Measurements from ENCODE around the gene IL1A. TPM values are rescaled to one million over a fixed set of nuclear protein-coding genes. Genes with fewer than 3 reads are reported as not detected.

The IL1A gene
- total and polyA plus RNA-seq, 4 donors: 0.55 to 0.99 (median 0.57) TPM

DNA sequence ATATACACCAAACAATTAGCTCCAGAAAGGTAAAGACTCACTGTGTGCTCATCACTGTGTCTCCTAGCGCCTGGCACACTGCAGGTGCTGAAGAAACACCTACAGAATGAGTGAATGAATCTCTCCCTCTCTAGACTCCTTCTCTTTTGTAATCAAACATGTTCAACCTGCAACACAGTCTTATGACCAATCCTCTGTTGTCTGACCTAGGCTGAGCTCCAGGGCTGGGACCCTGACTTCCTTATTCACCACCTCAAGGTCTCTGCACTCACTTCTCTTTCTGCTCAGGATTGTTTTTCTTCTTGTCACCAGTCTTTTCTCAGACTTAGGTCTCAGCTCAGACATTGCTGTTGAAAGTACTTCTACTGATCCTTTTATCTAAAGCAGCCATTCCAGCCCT lies 29.7 kb downstream of the IL1A start:
- no peaks in the 10 kb centered on the region for H3K27me3 ChIP-seq (ENCODE audit: control insufficient read depth, insufficient read depth, low read length)

DNA sequence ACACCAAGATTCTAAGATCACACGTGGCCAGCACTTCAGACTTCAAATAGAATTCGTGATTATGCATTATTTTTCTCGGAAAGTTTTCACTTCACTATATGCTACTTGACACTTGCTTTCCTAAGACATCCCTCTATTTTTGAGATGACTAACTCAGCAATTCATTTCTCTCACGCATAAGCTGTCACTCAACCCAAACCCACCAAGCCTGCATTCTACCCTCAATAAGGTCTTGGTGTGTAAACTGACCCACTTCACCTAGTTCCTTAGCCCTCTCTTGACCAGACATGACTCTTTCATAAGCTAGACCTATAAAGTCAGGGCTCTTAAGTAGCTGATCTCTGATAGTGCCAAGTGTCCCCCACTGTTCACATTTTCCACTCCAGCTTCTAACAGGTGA lies 31.6 kb downstream of the IL1A start:
- Histone ChIP-seq H3K27me3 (ENCODE audit: control insufficient read depth, insufficient read depth, low read length) (no peaks in the 10 kb centered on the region), H3K27ac (ENCODE audit: low read depth, low read length) (no peak overlapping the region), H3K9me3 (ENCODE audit: control insufficient read depth, insufficient read depth, low read length) (no peaks in the 10 kb centered on the region), H3K36me3 (ENCODE audit: control insufficient read depth, insufficient read depth, low read length) (no peaks in the 10 kb centered on the region), H3K4me3 (ENCODE audit: low read depth, low read length) (no peak overlapping the region), H3K4me1 (ENCODE audit: control insufficient read depth, insufficient read depth, low read length) (no peaks in the 10 kb centered on the region)
- WGBS (ENCODE audit: insufficient coverage): 91% methylated on average over 4 of the region's 4 CpGs
- no peak for DNase-seq (ENCODE audit: low read depth in 4 of 6, low spot score in 6 of 6)

More for the DNA sequence above, 29.7 kb downstream of the IL1A start:
- Histone ChIP-seq H3K36me3 (ENCODE audit: control insufficient read depth, insufficient read depth, low read length) (no peaks in the 10 kb centered on the region), H3K4me1 (ENCODE audit: control insufficient read depth, insufficient read depth, low read length) (no peaks in the 10 kb centered on the region), H3K9me3 (ENCODE audit: control insufficient read depth, insufficient read depth, low read length) (no peaks in the 10 kb centered on the region), H3K4me3 (ENCODE audit: low read depth, low read length) (no peak overlapping the region), H3K27ac (ENCODE audit: low read depth, low read length) (no peak overlapping the region)
- DNase-seq (ENCODE audit: low read depth in 4 of 6, low spot score in 6 of 6): no peak
- WGBS (ENCODE audit: insufficient coverage): 100% methylated on average over 1 of the region's 1 CpG

DNA sequence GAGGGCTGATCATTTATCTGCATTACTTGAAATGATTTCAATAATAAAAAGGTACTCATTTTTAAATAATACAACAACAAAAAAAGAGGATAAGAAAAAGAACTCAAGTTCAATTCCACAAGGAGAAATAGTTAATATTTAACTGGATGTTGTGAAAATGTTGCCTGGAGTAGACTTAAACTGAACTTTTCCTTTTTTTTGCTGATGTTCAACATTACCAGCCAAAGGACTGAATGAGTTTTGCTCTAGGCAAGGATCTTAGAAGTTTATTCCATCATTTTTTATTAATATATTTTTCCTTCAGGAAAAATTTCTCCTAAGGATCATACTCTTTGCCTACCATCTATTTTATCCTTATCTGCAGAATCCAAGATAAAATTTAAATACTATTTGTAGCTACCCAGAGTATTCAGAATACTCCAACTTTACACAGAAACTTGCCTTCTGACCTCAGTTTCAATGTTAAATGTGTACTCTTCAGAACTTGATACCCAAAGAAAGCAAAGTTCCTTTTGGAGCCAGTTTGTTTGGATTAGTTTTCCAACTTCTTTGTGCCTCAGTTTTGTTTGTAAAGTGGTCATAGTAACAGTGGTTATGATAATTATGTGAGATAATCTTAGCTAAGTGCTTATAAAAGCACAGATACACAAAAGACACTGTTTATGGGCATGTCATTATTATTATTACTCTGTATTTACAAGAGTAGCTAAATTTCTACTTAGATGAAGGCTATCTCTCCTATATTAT lies 32.7 kb downstream of the IL1A start:
- DNase-seq (ENCODE audit: low read depth in 4 of 6, low spot score in 6 of 6): no peak
- Histone ChIP-seq H3K36me3 (ENCODE audit: control insufficient read depth, insufficient read depth, low read length) (no peaks in the 10 kb centered on the region), H3K27ac (ENCODE audit: low read depth, low read length) (no peak overlapping the region), H3K4me1 (ENCODE audit: control insufficient read depth, insufficient read depth, low read length) (no peaks in the 10 kb centered on the region), H3K27me3 (ENCODE audit: control insufficient read depth, insufficient read depth, low read length) (no peaks in the 10 kb centered on the region), H3K4me3 (ENCODE audit: low read depth, low read length) (no peak overlapping the region), H3K9me3 (ENCODE audit: control insufficient read depth, insufficient read depth, low read length) (no peaks in the 10 kb centered on the region)

DNA sequence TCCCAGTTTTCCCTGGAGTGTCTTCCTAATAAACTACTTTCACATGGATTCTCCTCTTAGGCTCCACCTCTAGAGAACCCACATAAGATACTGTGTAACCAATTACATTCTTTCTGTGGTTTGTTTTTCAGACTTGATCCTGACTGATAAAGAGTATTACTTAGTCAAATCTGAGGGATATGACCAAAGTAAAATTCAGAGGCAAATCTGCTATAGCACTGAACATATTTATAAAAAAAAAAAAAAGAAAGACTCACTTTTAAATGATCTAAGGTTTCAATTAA lies 33.8 kb downstream of the IL1A start:
- Histone ChIP-seq H3K27ac (ENCODE audit: low read depth, low read length) (no peak overlapping the region), H3K9me3 (ENCODE audit: control insufficient read depth, insufficient read depth, low read length) (no peaks in the 10 kb centered on the region), H3K36me3 (ENCODE audit: control insufficient read depth, insufficient read depth, low read length) (no peaks in the 10 kb centered on the region), H3K27me3 (ENCODE audit: control insufficient read depth, insufficient read depth, low read length) (no peaks in the 10 kb centered on the region), H3K4me1 (ENCODE audit: control insufficient read depth, insufficient read depth, low read length) (no peaks in the 10 kb centered on the region), H3K4me3 (ENCODE audit: low read depth, low read length) (no peak overlapping the region)
- no peak for DNase-seq (ENCODE audit: low read depth in 4 of 6, low spot score in 6 of 6)

DNA sequence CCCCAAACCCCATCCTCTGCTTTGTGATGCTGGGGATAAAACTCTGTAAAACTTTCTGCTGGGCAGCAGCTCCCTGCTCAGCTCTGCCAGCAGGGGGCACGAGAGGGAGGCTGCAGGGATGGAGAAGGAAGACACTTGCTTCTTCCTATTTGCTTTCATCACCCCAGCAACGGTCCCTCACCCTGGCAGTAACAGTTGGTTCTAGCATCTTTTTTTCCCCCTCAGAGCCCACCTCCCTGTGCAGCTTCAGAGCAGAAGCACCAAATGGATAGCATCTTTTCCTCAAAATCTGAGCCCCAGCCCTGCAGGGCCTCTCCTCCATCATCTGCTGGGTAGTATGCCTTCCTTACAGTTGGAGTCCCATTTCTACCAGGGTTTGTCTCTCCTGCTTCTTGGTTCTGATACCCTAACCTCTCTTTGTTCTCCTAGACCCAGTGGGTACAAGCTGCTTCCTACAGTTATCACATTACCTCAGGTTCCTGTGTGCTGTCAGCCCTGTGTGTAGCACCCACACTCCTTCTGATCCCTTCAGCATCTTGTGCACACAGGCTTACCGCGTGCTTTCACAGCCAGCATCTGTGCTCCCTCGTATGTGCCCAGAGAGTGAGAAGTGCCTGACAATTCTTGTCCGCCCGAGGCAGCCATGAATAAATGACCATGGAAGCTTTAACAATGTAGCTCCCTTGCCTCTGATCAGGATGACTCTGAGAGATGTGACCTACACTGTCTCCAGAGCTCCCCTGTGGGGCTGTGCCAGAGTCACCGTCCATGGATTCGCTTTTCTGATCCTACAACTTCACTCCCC lies 34.3 kb downstream of the IL1A start:
- Histone ChIP-seq H3K27me3 (ENCODE audit: control insufficient read depth, insufficient read depth, low read length) (no peaks in the 10 kb centered on the region), H3K9me3 (ENCODE audit: control insufficient read depth, insufficient read depth, low read length) (no peaks in the 10 kb centered on the region), H3K4me1 (ENCODE audit: control insufficient read depth, insufficient read depth, low read length) (no peaks in the 10 kb centered on the region), H3K27ac (ENCODE audit: low read depth, low read length) (no peak overlapping the region), H3K36me3 (ENCODE audit: control insufficient read depth, insufficient read depth, low read length) (no peaks in the 10 kb centered on the region), H3K4me3 (ENCODE audit: low read depth, low read length) (no peak overlapping the region)
- peak in 4 of 6 donors; percentile 48 to 88 (median 68) for DNase-seq (ENCODE audit: low read depth in 4 of 6, low spot score in 6 of 6)
- WGBS (ENCODE audit: insufficient coverage): 53% methylated on average over 9 of the region's 9 CpGs

DNA sequence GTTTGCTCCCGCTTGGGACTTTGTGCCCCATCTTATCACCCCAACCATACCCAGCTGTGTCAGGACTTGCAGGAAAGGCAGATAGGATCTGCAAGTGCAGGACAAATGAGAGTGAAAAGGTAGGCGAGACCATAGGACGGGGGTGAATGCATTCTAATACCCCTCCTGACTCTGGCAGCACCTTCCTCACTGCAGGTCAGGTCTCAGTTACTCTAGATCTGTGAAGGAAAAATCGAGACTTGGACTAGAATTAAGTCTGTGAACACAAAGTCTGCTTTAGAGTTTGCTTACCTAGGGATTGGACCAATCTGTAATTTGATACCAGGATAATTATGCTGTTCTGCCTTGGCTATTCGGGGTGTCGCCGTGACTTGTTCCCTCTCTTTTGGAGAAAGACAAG lies 43.8 kb downstream of the IL1A start:
- Histone ChIP-seq H3K4me1 (ENCODE audit: control insufficient read depth, insufficient read depth, low read length) (no peaks in the 10 kb centered on the region), H3K27ac (ENCODE audit: low read depth, low read length) (no peak overlapping the region), H3K36me3 (ENCODE audit: control insufficient read depth, insufficient read depth, low read length) (no peaks in the 10 kb centered on the region), H3K27me3 (ENCODE audit: control insufficient read depth, insufficient read depth, low read length) (no peaks in the 10 kb centered on the region), H3K4me3 (ENCODE audit: low read depth, low read length) (no peak overlapping the region), H3K9me3 (ENCODE audit: control insufficient read depth, insufficient read depth, low read length) (no peaks in the 10 kb centered on the region)
- 93% methylated on average over 2 of the region's 7 CpGs for WGBS (ENCODE audit: insufficient coverage)
- DNase-seq (ENCODE audit: low read depth in 4 of 6, low spot score in 6 of 6): no peak

DNA sequence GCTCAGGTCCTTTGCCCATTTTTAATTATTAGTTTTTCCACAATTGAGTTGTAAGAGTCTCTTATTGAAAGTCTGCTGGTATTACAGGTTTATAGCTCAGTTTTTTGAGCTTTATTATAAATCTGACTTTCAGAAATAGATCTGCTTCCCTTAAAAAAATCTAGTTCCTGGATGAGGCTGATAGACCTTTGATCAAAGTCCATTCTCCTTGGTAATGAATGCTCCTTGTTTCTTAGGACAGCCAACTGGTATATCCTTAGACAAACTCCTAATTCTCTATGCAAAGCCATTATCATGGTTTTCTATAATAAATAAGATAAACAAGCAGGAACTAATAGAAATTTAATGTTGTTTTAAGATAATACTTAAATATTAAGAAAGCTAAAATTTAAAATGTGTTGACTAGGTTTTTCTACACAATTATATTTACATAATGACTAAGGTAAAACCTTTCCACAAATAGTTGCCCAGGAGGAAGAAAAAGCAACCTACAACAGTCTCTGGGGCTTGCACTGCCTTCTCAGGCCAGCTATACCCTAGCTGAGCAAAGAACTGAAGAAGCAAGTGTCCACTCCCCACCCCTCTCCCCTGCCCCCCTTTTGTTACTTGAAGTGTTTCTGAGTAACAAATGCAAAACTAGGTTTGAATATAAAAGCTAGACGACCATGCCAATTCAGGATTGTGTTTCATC lies 46.6 kb downstream of the IL1A start:
- WGBS (ENCODE audit: insufficient coverage): no CpG with 5 or more reads among the region's 1 CpG
- Histone ChIP-seq H3K36me3 (ENCODE audit: control insufficient read depth, insufficient read depth, low read length) (no peaks in the 10 kb centered on the region), H3K4me3 (ENCODE audit: low read depth, low read length) (no peak overlapping the region), H3K4me1 (ENCODE audit: control insufficient read depth, insufficient read depth, low read length) (no peaks in the 10 kb centered on the region), H3K9me3 (ENCODE audit: control insufficient read depth, insufficient read depth, low read length) (no peaks in the 10 kb centered on the region), H3K27me3 (ENCODE audit: control insufficient read depth, insufficient read depth, low read length) (no peaks in the 10 kb centered on the region), H3K27ac (ENCODE audit: low read depth, low read length) (no peak overlapping the region)
- no peak for DNase-seq (ENCODE audit: low read depth in 4 of 6, low spot score in 6 of 6)

DNA sequence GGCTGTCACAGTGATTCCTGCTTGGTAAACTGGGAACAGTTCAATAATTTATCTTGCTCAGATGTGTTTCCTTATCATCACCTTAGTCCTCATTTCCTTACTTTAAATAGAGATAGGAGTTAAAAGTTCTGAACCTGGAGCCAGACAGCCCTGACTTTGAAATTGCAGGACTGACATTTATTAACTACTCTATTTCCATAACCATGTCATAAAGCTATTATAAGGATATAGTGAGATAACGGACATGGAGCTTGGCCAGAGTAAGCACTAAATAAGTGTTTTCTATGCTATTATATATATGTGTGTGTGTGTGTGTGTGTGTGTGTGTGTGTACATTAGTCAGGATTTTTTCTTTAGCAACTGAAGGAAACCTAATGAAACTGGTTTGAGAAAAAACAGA lies 50.4 kb downstream of the IL1A start:
- H3K27me3 ChIP-seq (ENCODE audit: control insufficient read depth, insufficient read depth, low read length): no peaks in the 10 kb centered on the region
- H3K4me1 ChIP-seq (ENCODE audit: control insufficient read depth, insufficient read depth, low read length): no peaks in the 10 kb centered on the region
- H3K27ac ChIP-seq (ENCODE audit: low read depth, low read length): no peak overlapping the region
- DNase-seq (ENCODE audit: low read depth in 4 of 6, low spot score in 6 of 6): no peak
- no peak overlapping the region for H3K4me3 ChIP-seq (ENCODE audit: low read depth, low read length)
- no CpG with 5 or more reads among the region's 1 CpG for WGBS (ENCODE audit: insufficient coverage)
- no peaks in the 10 kb centered on the region for H3K36me3 ChIP-seq (ENCODE audit: control insufficient read depth, insufficient read depth, low read length)
- H3K9me3 ChIP-seq (ENCODE audit: control insufficient read depth, insufficient read depth, low read length): no peaks in the 10 kb centered on the region

DNA sequence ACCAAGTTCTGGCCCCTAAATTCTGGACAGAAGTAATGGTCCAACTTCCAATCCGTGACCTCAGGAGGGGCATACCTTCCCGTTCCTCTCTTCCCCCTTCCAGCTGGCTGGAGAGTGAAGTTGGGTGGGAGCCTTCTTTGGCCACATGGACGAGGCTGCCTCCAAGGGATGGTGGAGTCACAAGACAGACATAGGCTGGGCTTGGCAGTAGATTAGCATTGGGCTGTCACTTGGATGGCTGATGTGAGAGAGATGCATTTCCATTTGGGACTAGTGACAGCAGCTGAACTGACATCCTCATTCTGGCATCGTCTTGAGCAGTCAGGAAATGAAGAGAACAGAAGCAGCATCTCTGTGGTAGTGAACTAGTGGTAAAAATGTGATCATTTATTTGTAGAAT lies 50.8 kb downstream of the IL1A start:
- H3K27ac ChIP-seq (ENCODE audit: low read depth, low read length): no peak overlapping the region

DNA sequence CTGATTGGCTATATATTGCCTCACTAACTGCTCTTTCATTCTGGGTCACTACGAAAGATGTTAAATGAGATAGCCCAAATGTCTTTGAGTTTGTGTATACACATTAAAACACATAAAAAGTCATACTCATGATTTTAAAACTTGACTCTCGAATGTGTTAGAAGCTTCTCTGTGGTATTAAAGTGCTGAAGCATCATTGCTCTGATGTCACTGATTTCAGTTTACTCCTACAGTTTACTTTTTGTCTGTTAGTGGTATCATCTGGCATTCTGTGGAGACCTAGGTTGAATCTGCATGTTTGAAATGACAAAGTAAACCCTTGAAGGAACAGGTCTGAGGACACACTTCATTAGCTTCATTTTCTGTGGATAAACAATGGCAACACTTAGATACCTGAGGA lies 52.8 kb downstream of the IL1A start:
- Histone ChIP-seq H3K27ac (ENCODE audit: low read depth, low read length) (no peak overlapping the region), H3K4me1 (ENCODE audit: control insufficient read depth, insufficient read depth, low read length) (peaks cover 12% of the 10 kb centered on the region), H3K27me3 (ENCODE audit: control insufficient read depth, insufficient read depth, low read length) (no peaks in the 10 kb centered on the region), H3K9me3 (ENCODE audit: control insufficient read depth, insufficient read depth, low read length) (no peaks in the 10 kb centered on the region), H3K4me3 (ENCODE audit: low read depth, low read length) (no peak overlapping the region), H3K36me3 (ENCODE audit: control insufficient read depth, insufficient read depth, low read length) (no peaks in the 10 kb centered on the region)
- no CpG with 5 or more reads among the region's 2 CpGs for WGBS (ENCODE audit: insufficient coverage)
- no peak for DNase-seq (ENCODE audit: low read depth in 4 of 6, low spot score in 6 of 6)

More for the DNA sequence above, 50.8 kb downstream of the IL1A start:
- WGBS (ENCODE audit: insufficient coverage): no CpG with 5 or more reads among the region's 4 CpGs
- Histone ChIP-seq H3K36me3 (ENCODE audit: control insufficient read depth, insufficient read depth, low read length) (no peaks in the 10 kb centered on the region), H3K9me3 (ENCODE audit: control insufficient read depth, insufficient read depth, low read length) (no peaks in the 10 kb centered on the region), H3K4me3 (ENCODE audit: low read depth, low read length) (no peak overlapping the region), H3K27me3 (ENCODE audit: control insufficient read depth, insufficient read depth, low read length) (no peaks in the 10 kb centered on the region), H3K4me1 (ENCODE audit: control insufficient read depth, insufficient read depth, low read length) (peaks cover under 1% of the 10 kb centered on the region)
- peak in 2 of 6 donors; percentile 6 to 86 for DNase-seq (ENCODE audit: low read depth in 4 of 6, low spot score in 6 of 6)
